Measurements from ENCODE around the gene UBASH3A. TPM values are rescaled to one million over a fixed set of nuclear protein-coding genes. Genes with fewer than 3 reads are reported as not detected.

UBASH3A gene
- total RNA-seq, 1 experiment from 2014 or later: 0.07 TPM

DNA sequence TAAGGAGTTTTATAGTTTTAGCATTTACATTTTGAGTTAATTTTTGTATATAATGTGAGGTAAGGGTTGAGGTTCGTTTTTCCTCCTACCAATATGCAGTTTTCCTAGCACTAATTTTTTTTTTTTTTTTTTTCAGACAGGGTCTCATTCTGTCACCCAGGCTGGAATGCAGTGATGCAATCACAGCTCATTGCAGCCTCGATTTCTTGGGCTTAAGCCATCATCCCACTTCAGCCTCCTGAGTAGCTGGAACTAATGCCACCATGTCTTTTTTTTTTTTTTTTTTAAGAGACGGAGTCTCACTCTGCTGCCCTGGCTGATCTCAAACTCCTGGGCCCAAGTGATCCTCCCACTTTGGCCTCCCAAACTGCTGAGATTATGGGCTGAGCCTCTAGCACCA, 2.5 kb upstream of the UBASH3A start:
- H4K20me1 ChIP-seq (ENCODE audit: insufficient read depth): no peaks in the 10 kb centered on the region
- no peak overlapping the region for H3K9ac ChIP-seq (ENCODE audit: low read length)
- H3K4me1 ChIP-seq (ENCODE audit: control insufficient read depth in 1 of 2, insufficient read depth in 2 of 2, low read length in 2 of 2): no peaks in the 10 kb centered on the region
- ATAC-seq (no peak), DNase-seq (ENCODE audit: low read depth, low spot score) (no peak)
- RAD21 ChIA-PET (ENCODE audit: low non-redundant PET in 1 of 2, low total read pairs in 2 of 2, uncharacterized antibody in 2 of 2, unreplicated experiment in 2 of 2): no interaction called here
- BruUV-seq (replicated peaks): no TSS peak
- H3K9me3 ChIP-seq (ENCODE audit: control insufficient read depth in 1 of 2, insufficient read depth in 1 of 2, low read depth in 1 of 2, low read length in 2 of 2): no peaks in the 10 kb centered on the region
- no peak overlapping the region for H2AFZ ChIP-seq (ENCODE audit: low read depth, low read length, poor library complexity, severe bottlenecking)
- no peak overlapping the region for H3K4me2 ChIP-seq (ENCODE audit: low read length)
- POLR2A ChIA-PET: no interaction called here
- H3K9me2 ChIP-seq (ENCODE audit: insufficient read depth): no peaks in the 10 kb centered on the region
- no peak overlapping the region for H3K27ac ChIP-seq (ENCODE audit: low read depth, low read length)
- TF ChIP-seq CBX3 (IDR thresholded peaks at IDR 0.05; ENCODE audit: low read depth) (no peak), POLR2AphosphoS5 (IDR thresholded peaks at IDR 0.05; ENCODE audit: low read depth, low read length) (no peak), MAX (IDR thresholded peaks at IDR 0.05) (no peak), FOSL1 (IDR thresholded peaks at IDR 0.05; ENCODE audit: low read depth) (no peak), SRF (IDR thresholded peaks at IDR 0.05; ENCODE audit: low read depth) (no peak), ELF1 (IDR thresholded peaks at IDR 0.05; ENCODE audit: borderline replicate concordance, low read depth) (no peak), EZH2 (IDR thresholded peaks at IDR 0.05) (no peak), EGR1 (IDR thresholded peaks at IDR 0.05; ENCODE audit: low read depth) (no peak), YY1 (IDR thresholded peaks at IDR 0.05; ENCODE audit: extremely low read depth, insufficient replicate concordance, low read depth, low read length) (no peak), ZNF274 (IDR thresholded peaks at IDR 0.05; ENCODE audit: low read depth, low read length) (no peak), JUND (IDR thresholded peaks at IDR 0.05) (no peak), CEBPB (IDR thresholded peaks at IDR 0.05; ENCODE audit: low read depth) (no peak), ZFX (IDR thresholded peaks at IDR 0.05) (no peak), ATF3 (IDR thresholded peaks at IDR 0.05) (no peak)
- no peaks in the 10 kb centered on the region for H3K79me2 ChIP-seq (ENCODE audit: insufficient read depth, low read length)
- CTCF ChIA-PET: interaction anchor here (0.9 kb wide), 1 partner anchor 10 kb away, joined by 3 read pairs; no protein-coding TSS in a partner anchor
- H3K27me3 ChIP-seq (ENCODE audit: insufficient read depth, low read length): no peaks in the 10 kb centered on the region
- no peaks in the 10 kb centered on the region for H3K36me3 ChIP-seq (ENCODE audit: control insufficient read depth in 1 of 2, insufficient read depth in 2 of 2, low read length in 2 of 2)
- H3K4me3 ChIP-seq (replicated peaks in 1 of 2; ENCODE audit: low read depth in 1 of 2, low read length in 2 of 2): no peak overlapping the region
- intact Hi-C loops (cut with micrococcal nuclease): no loop called here

Measured in HCT116 (cell line).